Renal pelvis (tissue), 12 donors: ENCODE results near the gene ALDH16A1. TPM values are rescaled to one million over a fixed set of nuclear protein-coding genes. Genes with fewer than 3 reads are reported as not detected.

Experiments
- DNase-seq: peaks from one replicate; pipeline ENCODE4 v3.0.0-alpha.2; 2013
- long read RNA-seq, 16 experiments: transcript quantifications; one replicate each; lab custom pipeline, GENCODE V29; 2026
- polyA plus RNA-seq, 3 donors: library from polyadenylated mRNA; unstranded; fragments of 120-200 nt; gene quantifications; one replicate each; pipeline ENCODE4 v1.2.1, GENCODE V29; 2013; ENCODE audit not compliant: insufficient read length in 3 of 3

The ALDH16A1 gene
- polyA plus RNA-seq: 10 to 100 TPM; 19.2 to 33.0 (median 26.3) TPM
- long read RNA-seq, donor 1, partial matches to known transcripts: 0 of 3 reads
- long read RNA-seq, donor 1, other reads (novel, unspliced or antisense): 0 of 3 reads
- long read RNA-seq, donor 2, partial matches to known transcripts: 25 of 30 reads
- long read RNA-seq, donor 2, other reads (novel, unspliced or antisense): 0 of 30 reads
- long read RNA-seq, donor 3, transcript ALDH16A1-201 (17 exons, 3,153 nt): major isoform, 5 of 11 reads
- long read RNA-seq, donor 3, partial matches to known transcripts: 6 of 11 reads
- long read RNA-seq, donor 3, other reads (novel, unspliced or antisense): 0 of 11 reads
- long read RNA-seq, donor 4, transcript ALDH16A1-201 (17 exons, 3,153 nt): major isoform, 5 of 6 reads
- long read RNA-seq, donor 4, partial matches to known transcripts: 0 of 6 reads
- long read RNA-seq, donor 4, other reads (novel, unspliced or antisense): 0 of 6 reads
- long read RNA-seq, donor 5, partial matches to known transcripts: 64 of 71 reads
- long read RNA-seq, donor 5, other reads (novel, unspliced or antisense): 0 of 71 reads
- long read RNA-seq, donor 6, partial matches to known transcripts: 0 of 2 reads
- long read RNA-seq, donor 6, other reads (novel, unspliced or antisense): 0 of 2 reads
- long read RNA-seq, donor 7, transcript ALDH16A1-201 (17 exons, 3,153 nt): major isoform, 6 of 13 reads
- long read RNA-seq, donor 7, partial matches to known transcripts: 5 of 13 reads
- long read RNA-seq, donor 7, other reads (novel, unspliced or antisense): 0 of 13 reads
- long read RNA-seq, donor 8, partial matches to known transcripts: 0 of 2 reads
- long read RNA-seq, donor 8, other reads (novel, unspliced or antisense): 0 of 2 reads
- long read RNA-seq, donor 9, transcript ALDH16A1-201 (17 exons, 3,153 nt): major isoform, 7 of 36 reads
- long read RNA-seq, donor 9, partial matches to known transcripts: 28 of 36 reads
- long read RNA-seq, donor 9, other reads (novel, unspliced or antisense): 0 of 36 reads
- long read RNA-seq, donor 10, transcript ALDH16A1-201 (17 exons, 3,153 nt): major isoform, 6 of 9 reads
- long read RNA-seq, donor 10, partial matches to known transcripts: 0 of 9 reads
- long read RNA-seq, donor 10, other reads (novel, unspliced or antisense): 0 of 9 reads
- long read RNA-seq, donor 11, partial matches to known transcripts: 5 of 10 reads
- long read RNA-seq, donor 11, other reads (novel, unspliced or antisense): 0 of 10 reads
- long read RNA-seq, donor 12, transcript ALDH16A1-201 (17 exons, 3,153 nt): major isoform, 9 of 10 reads
- long read RNA-seq, donor 12, partial matches to known transcripts: 0 of 10 reads
- long read RNA-seq, donor 12, other reads (novel, unspliced or antisense): 0 of 10 reads
- long read RNA-seq, donor 13, partial matches to known transcripts: 0 of 3 reads
- long read RNA-seq, donor 13, other reads (novel, unspliced or antisense): 0 of 3 reads
- long read RNA-seq, donor 14: 0 reads
- long read RNA-seq, donor 15, transcript ALDH16A1-201 (17 exons, 3,153 nt): major isoform, 6 of 9 reads
- long read RNA-seq, donor 15, partial matches to known transcripts: 0 of 9 reads
- long read RNA-seq, donor 15, other reads (novel, unspliced or antisense): 0 of 9 reads
- long read RNA-seq, donor 16, partial matches to known transcripts: 0 of 4 reads
- long read RNA-seq, donor 16, other reads (novel, unspliced or antisense): 0 of 4 reads

DNA sequence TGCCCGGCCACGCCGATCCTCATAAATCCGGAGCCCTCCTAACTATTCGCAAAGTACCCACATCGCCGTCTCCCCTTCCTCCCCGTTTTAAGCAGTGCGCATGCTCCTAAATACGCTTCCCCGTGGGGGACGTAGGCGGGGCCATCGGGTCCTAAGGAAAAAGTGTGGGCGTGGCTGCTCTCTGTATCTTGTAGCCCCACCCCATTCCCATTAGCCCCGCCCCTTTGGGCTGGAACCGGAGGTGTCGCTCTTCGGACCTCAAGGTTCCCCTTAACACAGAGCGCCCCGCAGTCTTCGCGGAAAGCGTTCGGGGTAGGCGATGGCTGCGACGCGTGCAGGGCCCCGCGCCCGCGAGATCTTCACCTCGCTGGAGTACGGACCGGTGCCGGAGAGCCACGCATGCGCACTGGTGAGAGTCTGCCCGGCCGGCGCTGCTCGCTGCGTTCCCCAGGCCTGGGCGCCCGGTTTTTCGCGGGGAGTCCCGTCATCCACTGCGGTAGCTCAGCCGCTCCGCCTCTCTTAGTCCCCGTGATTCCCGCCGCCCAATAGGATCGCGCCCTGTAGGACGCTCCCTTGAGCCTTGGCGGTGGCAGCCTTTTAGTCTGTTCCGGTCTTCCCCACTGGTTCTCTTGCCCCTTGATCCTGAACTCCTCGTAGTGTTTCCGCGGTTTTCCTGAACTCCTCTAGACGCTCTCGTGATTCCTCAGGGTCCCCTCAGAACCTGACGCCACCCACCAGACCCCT, at the start of gene ALDH16A1:
Gene ALDH16A1, plus strand, starts transcription at position 213 of the 744 bp plus-strand sequence. Its CDS starts 107 bp downstream, at position 320.
- DNase-seq: peak; percentile 98

DNA sequence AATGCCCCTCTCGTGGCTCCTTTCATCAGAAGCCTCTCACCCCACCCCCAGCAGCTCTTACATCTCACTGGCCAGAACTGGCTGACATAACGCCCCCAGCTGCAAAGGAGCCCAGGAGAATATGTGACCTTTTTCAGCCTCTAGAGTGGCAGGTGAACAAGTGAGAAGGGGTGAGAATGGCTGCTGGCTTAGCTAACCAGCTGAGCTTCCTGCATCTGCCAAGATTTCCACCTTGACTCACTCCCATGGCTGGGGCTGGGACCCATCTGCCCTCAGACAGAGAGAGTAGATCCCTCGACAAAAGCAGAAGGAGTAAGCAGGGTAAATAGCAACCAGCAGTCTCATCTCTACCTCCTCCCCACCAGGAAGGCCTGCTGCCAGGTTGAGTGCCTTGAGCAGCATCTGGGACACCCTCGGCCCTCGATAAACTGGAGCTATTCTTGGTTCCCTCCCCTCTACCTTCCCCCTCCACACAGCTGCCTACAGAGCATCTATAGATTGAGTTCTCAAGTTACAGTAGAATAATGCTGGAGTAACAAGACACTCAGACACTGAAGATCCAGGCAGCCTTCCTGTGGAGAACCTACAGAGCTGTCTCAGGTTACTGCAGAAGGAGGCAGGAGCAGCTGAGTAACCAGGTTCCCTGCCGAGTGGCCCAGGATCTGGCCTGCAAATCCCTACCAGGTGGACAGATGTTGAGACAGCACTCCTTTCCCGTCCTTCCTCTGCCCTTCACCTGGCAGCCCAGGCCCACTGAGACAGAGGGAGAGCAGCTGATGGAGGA, 49.4 kb upstream of the ALDH16A1 start:
- peak; percentile 51 for DNase-seq

DNA sequence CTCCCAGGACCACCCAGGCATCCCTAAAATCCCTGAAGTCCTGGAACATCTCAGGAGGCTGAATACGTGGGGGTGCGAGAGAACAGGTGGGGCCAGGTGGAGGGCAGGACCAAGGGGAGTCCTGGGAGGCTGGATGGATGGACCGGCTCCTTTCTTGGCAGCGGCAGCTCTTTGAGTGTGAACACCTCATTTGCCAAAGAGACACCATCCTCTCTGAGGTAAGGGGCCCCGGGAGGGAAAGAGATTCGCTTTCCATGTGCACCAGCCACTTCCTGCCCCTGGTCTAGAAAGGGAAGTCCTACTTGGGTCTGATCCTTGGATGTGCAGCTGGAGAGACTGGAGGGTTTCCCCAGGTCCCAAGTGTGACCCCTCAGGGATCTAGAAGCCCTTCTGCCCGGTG, 45.9 kb upstream of the ALDH16A1 start:
- DNase-seq: no peak

DNA sequence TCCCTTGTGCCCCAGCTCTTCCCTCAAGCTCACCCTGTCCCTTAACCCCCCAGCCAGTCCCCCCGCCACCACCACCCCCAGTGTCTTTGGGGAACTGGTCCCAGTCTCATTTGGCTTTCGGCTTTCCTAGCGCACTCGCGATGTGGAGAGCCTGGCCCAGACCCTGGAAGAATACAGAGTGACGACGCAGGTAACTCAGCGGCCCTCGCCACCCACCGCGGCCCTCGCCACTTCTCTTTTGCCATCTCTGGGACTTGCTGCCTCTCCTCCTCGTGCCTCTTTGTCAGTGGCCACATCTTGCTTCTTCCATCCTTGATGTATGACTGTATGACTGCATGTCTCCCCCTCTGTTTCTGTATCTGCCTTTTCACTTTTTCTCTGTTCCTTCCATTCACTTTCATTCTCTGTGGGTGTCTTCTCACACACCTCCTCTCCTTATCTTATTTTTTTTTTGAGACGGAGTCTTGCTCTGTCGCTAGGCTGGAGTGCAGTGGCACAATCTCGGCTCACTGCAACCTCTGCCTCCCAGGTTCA, 45.5 kb upstream of the ALDH16A1 start:
- no peak for DNase-seq

DNA sequence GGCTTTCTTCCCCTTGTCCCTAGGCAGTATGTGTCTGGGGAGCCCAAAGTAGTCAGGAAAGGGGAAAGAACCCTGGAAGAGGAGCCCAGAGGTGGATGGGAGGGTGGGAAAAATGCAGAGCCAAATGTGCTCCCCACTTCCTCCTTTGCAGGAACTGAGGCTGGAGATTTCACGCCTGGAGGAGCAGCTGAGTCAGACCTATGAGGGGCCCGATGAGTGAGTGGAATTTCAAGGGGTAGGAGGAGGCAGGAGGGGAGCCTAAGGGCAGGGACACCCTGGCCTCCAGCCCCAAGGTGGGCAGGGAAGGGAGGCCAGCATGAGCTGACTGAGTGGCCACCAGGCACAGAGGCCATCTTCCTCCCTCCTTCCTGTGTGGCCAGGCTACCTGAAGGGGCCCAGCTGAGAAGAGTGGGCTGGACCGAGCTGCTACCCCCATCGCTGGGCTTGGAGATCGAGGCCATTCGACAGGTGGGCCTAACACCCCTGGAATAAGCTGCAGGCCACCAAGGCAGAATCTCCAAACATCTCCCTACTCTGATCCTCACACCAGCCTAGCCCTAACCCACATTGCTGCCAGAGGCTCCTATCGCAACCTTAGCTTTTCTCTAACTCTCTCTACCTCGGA, 44.1 kb upstream of the ALDH16A1 start:
- no peak for DNase-seq

DNA sequence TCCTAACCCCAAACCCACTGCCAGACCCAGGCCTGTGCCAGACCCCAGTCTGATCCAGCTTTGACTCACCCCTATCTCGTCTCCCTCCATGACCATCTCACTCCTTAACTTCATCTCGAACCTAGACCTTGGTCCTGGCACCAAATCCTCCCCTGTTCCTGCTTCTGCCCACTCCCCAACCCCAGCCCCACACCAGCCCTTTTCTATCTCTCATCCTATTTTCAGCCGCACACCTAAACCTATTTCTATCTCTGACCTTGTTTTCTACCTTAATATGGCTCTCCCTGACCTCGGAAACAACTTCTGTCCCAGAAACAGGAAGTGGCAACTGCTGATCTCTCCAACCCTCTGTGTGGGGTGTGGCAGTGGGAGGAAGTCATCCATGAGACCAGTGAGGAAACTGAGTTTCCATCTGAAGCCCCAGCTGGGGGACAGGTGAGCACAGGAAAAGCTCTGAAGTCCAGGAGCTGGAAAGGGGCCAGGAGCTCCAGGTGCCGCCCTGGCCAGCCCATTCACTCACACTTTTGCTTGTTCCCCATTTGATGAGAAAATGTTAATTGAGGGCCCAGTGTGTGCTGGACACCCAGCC, 43.5 kb upstream of the ALDH16A1 start:
- no peak for DNase-seq

DNA sequence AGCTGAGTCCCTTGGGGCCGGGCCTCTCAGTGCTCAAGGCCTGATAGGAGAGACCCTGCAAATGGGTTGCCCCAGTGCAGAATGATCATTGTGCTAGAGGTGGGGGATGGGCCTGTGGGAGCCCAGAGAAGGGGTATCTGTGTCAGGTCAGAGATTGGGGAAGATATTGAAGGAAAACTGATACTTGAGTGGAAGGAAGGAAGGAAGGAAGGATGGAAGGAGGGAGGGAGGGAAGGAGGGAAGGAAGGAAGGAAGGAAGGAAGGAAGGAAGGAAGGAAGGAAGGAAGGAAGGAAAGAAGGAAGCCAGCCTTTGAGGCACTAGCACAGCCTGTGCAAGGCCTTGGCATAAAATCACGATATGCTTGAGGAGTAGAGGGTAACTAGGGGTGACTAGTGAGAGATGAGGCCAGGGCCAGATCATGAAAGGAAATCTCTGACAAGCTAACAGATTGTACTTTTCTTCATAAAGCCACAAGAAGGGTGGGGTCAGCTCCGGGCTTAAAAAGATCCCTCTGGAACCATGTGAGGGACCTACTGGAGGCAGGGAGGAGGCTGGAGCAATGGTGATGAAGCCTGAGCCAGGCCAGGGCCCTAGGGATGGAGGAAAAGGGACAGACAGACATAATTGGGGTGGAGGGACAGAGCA, 41.2 kb upstream of the ALDH16A1 start:
- DNase-seq: no peak

DNA sequence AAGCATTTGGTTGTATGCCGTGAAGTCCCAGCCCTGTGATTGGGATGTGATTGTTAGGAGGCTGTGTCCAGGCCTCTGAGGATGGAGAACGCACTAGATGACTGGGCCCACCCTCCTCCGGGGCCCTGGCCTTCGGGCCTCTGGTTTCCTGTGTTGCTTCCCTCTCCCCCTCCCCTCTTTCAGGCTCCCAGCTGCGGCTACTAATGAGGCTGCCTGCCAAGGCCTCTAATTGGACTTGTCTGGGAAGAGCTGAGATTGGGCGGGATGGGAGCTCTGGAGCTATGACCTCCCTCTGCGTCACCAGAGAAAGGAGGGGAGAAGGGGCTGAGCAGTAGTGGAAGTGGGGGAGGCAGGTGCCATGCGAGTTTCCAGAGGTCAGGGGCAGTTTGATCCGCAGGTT, 39.7 kb upstream of the ALDH16A1 start:
- peak; percentile 86 for DNase-seq

DNA sequence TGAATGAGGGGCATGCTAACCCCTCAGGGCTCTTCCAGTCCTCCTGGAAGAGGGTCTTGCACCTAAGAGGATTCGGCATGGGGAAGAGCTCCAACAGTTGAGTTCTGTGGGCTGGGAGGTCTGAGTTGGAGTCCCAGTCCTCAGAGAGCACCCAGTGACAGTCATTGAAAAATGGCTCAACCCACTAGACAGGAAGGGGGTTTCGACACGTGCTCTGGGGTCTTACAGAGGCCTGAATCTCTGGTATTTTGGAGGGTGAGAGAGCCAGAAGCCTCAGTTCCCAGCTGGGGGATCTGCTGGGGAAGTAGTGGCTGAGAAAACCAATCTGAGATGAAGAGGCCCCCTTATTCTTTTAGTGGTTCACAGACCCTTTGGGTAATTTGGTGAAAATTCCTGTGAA, 38.8 kb upstream of the ALDH16A1 start:
- DNase-seq: no peak

DNA sequence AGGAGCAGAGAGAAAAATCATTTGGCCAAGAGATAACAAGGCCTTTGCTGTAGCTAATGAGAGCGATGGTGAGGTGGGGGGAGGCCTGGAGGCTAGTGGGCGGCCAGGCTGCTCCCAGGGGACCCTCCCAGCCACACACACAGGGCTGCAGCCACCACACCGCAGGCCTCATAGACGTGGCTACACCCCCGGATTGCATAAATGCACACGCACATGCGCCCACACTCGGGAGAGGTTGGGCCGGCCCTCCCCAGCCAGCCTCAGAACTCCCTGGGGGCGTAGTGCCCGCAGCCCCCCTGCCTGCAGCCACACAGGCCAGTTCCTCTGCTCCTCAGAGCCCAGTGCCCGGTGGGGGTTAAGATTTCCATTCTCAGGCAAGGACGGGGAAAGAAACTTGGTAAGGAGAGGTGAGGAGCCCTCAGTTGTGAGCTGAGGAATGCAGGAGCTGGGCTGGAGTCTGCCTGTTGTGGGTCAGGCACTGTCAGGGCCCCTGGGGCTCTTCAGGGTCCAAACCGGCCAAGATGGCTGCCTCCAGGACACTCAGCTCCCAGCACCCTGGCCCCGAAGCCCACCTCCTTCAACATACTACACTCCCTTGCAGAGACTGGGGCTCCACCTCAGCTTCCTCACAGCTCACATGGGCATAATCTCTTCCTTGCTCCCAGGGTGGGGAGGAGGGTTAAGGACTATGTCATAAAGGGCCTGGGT, 37.8 kb upstream of the ALDH16A1 start:
- no peak for DNase-seq

DNA sequence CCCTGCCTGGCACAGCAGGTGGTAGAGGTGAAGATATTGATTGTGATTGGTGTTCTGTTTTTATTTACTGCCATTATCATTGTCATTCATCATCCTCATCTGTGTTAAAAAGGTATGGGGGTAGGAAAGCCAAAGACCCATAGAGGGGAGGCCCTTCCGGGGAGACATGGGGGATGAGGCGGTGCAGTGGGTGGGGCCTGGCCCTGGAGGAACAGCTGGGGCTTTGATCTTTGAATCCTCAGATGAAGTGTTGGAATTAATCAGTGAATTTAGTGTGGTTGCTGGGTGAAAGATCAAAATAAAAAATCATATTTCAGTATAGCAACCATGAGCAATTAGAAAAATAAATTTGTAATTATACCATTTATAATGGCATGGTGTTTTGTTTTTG, 37.2 kb upstream of the ALDH16A1 start:
- no peak for DNase-seq

DNA sequence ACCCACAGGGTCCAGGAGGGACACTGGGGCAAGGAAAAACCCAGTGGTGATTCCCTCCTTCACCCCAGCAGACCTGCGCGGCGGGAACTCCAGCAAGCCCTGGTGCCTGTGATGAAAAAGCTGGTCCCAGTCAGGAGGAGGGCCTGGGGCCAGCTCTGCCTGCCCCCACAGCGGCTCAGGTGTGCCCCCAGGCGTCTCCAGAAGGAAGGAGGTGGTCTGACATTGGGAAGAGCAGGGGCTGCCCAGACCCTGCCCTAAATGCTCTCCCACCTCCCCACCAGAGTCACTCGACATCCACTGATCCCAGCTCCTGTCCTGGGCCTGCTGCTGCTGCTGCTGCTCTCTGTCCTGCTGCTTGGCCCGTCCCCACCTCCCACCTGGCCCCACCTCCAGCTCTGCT, 35.9 kb upstream of the ALDH16A1 start:
- DNase-seq: no peak

DNA sequence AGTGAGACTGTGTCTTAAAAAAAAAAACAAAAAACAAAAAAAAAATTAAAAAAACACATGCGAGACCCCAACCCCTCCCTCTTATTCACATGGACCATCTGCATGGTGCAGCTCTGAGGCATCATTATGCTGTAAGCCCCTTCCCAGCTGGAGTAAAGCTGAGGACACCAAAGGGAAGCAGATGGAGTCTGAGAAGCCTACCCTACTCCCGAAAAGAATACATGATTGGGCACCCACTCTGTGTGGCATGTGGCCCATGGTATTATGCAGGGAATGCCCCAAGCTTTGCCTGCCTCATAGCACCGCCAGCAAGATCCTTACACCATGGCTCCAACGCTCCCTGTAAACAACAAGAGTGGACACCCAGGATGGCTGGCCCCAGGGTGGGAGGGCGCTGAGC, 34.5 kb upstream of the ALDH16A1 start:
- DNase-seq: no peak

DNA sequence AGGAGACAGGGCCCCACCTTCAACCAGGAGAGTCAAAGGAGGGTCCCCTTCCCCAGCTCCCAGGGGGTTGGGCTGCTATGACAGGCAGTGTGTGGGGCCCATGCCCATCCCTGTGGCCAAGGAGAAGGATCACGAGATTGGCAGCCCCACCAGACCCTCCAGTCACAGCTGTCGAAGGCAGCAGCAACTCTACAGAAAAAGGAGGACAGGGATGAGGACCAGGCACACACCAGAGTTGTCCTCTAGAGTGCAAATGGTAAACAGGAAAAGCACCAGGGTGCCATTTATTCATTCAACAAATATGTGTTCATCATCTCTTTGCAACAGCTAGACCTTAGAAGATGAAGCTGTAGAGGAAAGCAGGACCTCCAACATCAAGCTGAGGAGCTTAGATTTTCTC, 33.9 kb upstream of the ALDH16A1 start:
- no peak for DNase-seq

DNA sequence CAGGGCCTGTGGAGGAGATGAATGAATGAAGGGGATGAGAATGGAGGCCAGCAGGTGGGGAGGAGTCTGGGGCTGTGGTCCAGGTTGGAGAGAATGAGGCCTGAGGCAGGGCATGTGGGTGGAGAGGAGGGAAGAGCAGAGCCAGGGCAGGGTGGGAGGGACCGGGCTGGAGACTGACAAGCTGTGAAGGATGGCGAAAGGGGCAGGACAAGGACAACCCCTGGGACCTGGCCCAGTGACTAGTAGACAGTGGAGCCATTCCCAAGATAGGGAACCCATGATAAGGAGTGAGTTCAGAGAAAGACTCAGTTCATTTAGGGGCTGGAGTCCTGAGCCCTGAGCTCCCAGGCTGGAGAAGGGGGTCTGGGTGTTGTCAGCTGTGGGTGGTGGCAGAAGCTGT, 32.8 kb upstream of the ALDH16A1 start:
- DNase-seq: no peak

DNA sequence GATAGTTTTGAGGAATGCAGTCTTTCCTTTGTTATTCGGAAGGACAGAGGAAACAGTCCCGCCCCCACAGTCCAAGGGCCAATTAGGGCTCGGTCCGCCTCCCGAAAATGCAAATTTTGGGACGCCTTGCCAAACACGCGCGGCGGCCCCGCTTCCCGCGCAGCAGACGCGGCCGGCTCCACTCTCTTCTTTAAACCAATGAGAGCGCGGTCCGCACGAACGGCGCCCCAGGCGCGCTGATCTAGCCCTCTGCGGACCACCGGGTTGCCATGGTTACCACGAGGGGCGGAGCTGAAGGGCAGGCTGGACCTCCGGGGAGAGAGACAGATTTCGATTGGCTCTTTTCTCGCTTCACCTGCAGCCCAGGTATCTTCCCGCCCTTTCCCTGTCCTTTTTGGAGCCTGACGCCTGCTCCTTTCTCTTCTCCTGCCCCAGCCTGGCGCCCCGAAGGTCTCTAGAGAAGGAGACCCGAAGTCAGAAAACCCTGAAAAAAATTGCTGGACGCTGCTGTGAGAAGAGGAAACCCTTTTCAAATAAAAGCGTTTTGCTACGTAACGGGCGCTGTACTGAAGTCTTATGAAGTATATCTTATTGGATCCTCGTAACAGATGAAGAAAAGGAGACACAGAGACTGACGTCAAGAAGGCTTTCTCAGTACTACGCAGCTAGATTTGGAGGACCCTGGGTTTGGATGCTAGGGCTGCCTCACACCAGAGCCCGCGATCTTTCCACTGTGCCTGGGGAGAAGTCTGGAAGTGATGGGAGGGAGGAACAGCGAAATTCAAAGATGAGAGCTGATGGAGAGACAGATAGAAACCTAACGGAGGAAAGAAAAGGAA, 31.8 kb upstream of the ALDH16A1 start:
- peak; percentile 81 for DNase-seq
